Transverse colon (tissue), 4 donors: ENCODE measurements around the gene NAT16. TPM values are rescaled to one million over a fixed set of nuclear protein-coding genes. Genes with fewer than 3 reads are reported as not detected.

Experiments used
- DNase-seq: peaks from one replicate; pipeline ENCODE4 v3.0.0-alpha.2; 2019
- H3K27ac ChIP-seq, 4 donors: fragments of 200-600 bp; sonication (generic); 2 replicates each; pipeline ENCODE4 v1.5.1; 2016 to 2018; ENCODE audit warnings: inconsistent platforms in 4 of 4
- H3K27me3 ChIP-seq: fragments of 200-600 bp; sonication (generic); 2 replicates; pipeline ENCODE4 v1.5.1; 2017; ENCODE audit warnings: inconsistent platforms
- H3K36me3 ChIP-seq, 4 donors: fragments of 200-600 bp; sonication (generic); 2 replicates each; pipeline ENCODE4 v1.5.1; 2017 to 2019; ENCODE audit warnings: inconsistent platforms in 4 of 4
- H3K4me1 ChIP-seq, 4 donors: fragments of 200-600 bp; sonication (generic); 2 replicates each; pipeline ENCODE4 v1.5.1; 2017 to 2020; ENCODE audit warnings: inconsistent platforms in 4 of 4
- H3K4me3 ChIP-seq, 4 donors: fragments of 200-600 bp; sonication (generic); 1 replicate in 1 of 4; 2 replicates in 3 of 4; pipeline versions ENCODE4 v1.5.1 to v1.6.1; 2017 to 2019; ENCODE audit warnings: inconsistent platforms in 4 of 4
- H3K9me3 ChIP-seq, 2 donors: fragments of 200-600 bp; sonication (generic); 2 replicates each; pipeline ENCODE4 v1.5.1; 2017 to 2019; ENCODE audit warnings: inconsistent platforms in 2 of 2
- EP300 ChIP-seq: sonication (generic); formaldehyde crosslinking; IDR thresholded peaks from one replicate; pipeline ENCODE4 v1.6.1; 2017; ENCODE audit warnings: antibody characterized with exemption, low read depth
- POLR2A ChIP-seq: fragments of 450-650 bp; IDR thresholded peaks from one replicate; pipeline ENCODE4 v1.6.1; 2016; ENCODE audit warnings: antibody characterized with exemption, mild to moderate bottlenecking, moderate library complexity
- POLR2AphosphoS5 ChIP-seq, 3 donors: sonication (generic); formaldehyde crosslinking; IDR thresholded peaks; one replicate each; pipeline ENCODE4 v1.6.1; 2016; ENCODE audit warnings: antibody characterized with exemption in 3 of 3
- WGBS, 2 donors: methylation state at CpG; one replicate each; pipeline ENCODE4 v1.1.5; 2018; ENCODE audit warnings: low coverage in 1 of 2; 5-methylcytosine and 5-hydroxymethylcytosine counted together
- in situ Hi-C, 4 donors: fragments of 200-750 bp; cut with MboI; loops; one replicate each; pipeline versions ENCODE4 v1.15.0 to v1.15.1; 2017; ENCODE audit warnings: low sequenced_read_pairs in 3 of 4, low pct_ligation_motif_present in 1 of 4, low pct_unique_long_range_greater_than_20kb in 1 of 4
- intact Hi-C: fragments of 100-400 bp; cut with DNase I; formaldehyde crosslinking; loops from one replicate; pipeline ENCODE4 v1.15.1; 2023; ENCODE audit warnings: low total_unique reads
- total RNA-seq, 4 donors: library from RNA; depleted of rRNA; stranded (reverse); fragments of >200 nt; gene quantifications; one replicate each; pipeline ENCODE4 v1.1.0, GENCODE V29; 2016
- TF ChIP-seq, protein P1 (sequence below), 5 experiments: fragments of 200-600 bp in 3 of 5; fragments of 450-650 bp in 2 of 5; sonication (generic) in 3 of 5; IDR thresholded peaks; 1 replicate in 2 of 5; 2 replicates in 3 of 5; pipeline ENCODE4 v1.5.1; 2016 to 2017; ENCODE audit warnings: antibody characterized with exemption in 5 of 5, inconsistent platforms in 3 of 5, mild to moderate bottlenecking in 2 of 5, moderate library complexity in 1 of 5

NAT16 gene
- total RNA-seq, 4 donors from 2014 or later, result not detected

DNA sequence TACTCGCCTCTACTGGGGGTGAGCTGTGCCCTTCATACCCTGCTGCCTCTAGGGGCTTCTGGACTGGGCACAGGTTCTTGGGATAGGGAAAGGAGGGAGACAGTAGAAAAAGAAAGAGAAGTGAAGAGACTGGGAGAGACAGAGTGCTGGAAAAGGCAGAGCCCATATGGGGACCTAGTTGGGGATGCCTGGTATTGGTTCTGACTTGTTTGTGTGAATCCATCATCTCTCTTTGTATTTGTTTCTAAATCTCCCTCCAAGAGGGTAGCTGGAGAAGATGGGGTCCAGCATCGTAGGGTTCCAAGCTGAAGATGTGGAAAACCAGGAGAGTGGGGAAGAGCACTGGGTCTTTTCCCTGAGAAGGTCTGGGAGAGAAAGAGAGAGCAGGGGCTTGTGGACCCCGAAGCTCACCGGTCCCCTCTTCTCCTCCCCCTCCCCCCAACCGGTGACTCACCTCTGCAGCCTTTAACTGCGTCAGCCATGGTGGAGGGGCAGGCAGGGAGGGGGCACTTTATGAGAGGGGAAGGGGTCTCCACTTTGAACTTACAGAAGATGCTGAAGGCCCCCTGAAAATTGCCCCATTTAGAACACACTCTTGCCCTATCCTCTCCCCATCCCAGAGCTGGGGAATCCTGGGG is 11.6 kb downstream of the NAT16 start:
- DNase-seq, result no peak
- H3K4me1 ChIP-seq, result peaks cover 26 to 52% (median 46%) of the 10 kb centered on the region in 4 donors
- TF ChIP-seq EP300 (no peak), POLR2AphosphoS5 (IDR thresholded peaks at IDR 0.05) (no peak), POLR2A (no peak)
- TF ChIP-seq, protein P1, sequence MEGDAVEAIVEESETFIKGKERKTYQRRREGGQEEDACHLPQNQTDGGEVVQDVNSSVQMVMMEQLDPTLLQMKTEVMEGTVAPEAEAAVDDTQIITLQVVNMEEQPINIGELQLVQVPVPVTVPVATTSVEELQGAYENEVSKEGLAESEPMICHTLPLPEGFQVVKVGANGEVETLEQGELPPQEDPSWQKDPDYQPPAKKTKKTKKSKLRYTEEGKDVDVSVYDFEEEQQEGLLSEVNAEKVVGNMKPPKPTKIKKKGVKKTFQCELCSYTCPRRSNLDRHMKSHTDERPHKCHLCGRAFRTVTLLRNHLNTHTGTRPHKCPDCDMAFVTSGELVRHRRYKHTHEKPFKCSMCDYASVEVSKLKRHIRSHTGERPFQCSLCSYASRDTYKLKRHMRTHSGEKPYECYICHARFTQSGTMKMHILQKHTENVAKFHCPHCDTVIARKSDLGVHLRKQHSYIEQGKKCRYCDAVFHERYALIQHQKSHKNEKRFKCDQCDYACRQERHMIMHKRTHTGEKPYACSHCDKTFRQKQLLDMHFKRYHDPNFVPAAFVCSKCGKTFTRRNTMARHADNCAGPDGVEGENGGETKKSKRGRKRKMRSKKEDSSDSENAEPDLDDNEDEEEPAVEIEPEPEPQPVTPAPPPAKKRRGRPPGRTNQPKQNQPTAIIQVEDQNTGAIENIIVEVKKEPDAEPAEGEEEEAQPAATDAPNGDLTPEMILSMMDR (IDR thresholded peaks at IDR 0.05), result no peak
- no peaks in the 10 kb centered on the region for H3K9me3 ChIP-seq
- peaks cover 98% of the 10 kb centered on the region for H3K27me3 ChIP-seq
- WGBS, 2 donors, result 8% methylated on average over 6 of the region's 6 CpGs; no CpG with 5 or more reads in 1 of the 2 donors
- H3K36me3 ChIP-seq, result no peaks in the 10 kb centered on the region
- intact Hi-C loops, result no loop called here
- H3K27ac ChIP-seq, result no peak overlapping the region
- no peak overlapping the region for H3K4me3 ChIP-seq
- in situ Hi-C loops, result no loop called here

DNA sequence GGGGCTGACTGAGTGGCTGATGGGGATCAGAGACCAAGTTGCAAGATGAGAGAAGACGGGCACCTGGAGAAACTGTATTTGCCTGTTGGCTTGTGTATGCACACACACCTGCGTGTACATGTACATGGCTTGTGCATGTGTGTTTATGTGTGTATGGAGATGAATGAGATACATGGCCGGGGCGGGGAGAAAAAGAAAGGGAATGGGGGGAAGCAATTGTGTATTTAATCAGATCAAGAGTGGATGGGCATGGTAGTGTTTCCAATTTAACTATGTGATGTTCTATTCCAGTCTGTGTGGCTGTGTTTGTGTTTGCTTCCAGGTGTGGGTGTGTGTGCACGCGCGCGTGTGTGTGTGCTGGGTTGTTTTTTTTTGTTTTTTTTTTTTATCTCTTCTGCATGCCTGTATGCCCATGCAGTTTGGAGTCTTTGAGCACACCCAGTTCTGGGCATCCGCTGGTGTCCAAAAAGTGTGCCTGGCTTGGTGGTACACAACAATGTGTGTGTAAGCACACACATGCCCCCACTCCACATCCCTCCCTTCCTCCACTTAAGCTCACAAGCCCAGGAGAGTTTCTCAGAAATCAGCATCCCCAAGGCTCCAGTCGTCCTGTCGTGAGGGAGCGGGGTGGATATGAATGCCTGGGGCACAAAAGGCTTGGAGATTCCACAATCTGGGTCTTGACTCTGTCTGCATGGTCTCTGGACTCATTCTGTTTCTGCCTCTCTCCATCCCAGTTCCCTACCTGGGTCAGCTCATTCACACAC is 12.3 kb downstream of the NAT16 start:
- no peaks in the 10 kb centered on the region for H3K36me3 ChIP-seq
- H3K27me3 ChIP-seq, result peaks cover 98% of the 10 kb centered on the region
- no peak overlapping the region for H3K27ac ChIP-seq
- H3K4me1 ChIP-seq, result peaks cover 29 to 52% (median 47%) of the 10 kb centered on the region in 4 donors
- H3K4me3 ChIP-seq, result no peak overlapping the region
- intact Hi-C loops, result no loop called here
- no peaks in the 10 kb centered on the region for H3K9me3 ChIP-seq
- 4 to 9% methylated on average over 8 to 12 of the region's 12 CpGs for WGBS, 2 donors
- DNase-seq, result no peak
- in situ Hi-C loops, result no loop called here
- TF ChIP-seq EP300 (no peak), POLR2AphosphoS5 (IDR thresholded peaks at IDR 0.05) (no peak), POLR2A (no peak)
- TF ChIP-seq, protein P1 (IDR thresholded peaks at IDR 0.05), result no peak

DNA sequence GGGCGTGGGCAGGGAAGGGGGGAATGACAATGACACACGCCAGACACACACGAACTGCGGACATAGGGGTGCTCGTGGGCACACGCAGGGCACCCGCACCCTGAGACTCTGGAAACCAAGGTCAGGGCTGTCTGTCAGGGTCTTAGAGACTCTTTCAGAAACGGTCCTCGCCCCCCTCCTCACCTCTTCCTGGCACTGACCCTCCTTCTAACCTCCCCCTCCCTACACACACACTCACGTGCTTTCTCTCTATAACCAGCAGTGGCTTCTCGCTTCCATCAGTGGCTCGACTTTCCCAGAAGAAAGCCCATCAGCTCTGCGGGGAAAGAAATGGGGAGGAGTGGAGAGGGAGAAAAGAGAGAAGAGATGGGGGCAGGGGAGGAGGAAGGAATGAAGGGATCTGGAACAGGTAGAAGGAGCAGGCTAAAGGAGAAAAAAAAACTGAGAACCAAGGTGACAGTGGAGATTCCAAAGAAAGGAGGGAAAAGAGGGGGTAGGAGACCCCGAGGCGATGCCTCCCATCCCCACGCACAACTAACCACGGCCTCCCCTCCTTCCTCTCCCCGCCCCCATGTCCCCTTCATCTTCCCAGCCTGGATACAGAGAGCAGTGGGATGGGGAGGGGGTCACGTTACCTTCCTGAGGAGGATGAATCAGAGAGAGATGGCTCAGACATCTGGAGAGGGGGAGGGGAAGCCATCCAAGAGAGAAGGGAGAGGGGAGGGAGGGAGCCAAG is 13.0 kb downstream of the NAT16 start:
- H3K4me1 ChIP-seq, result peaks cover 31 to 51% (median 48%) of the 10 kb centered on the region in 4 donors
- no peak overlapping the region for H3K27ac ChIP-seq
- TF ChIP-seq POLR2A (no peak), POLR2AphosphoS5 (IDR thresholded peaks at IDR 0.05) (no peak), EP300 (no peak)
- TF ChIP-seq, protein P1 (IDR thresholded peaks at IDR 0.05), result no peak
- WGBS, 2 donors, result 5% methylated on average over 19 of the region's 19 CpGs; no CpG with 5 or more reads in 1 of the 2 donors
- H3K27me3 ChIP-seq, result peaks cover 98% of the 10 kb centered on the region
- no peaks in the 10 kb centered on the region for H3K9me3 ChIP-seq
- no peak for DNase-seq
- H3K36me3 ChIP-seq, result no peaks in the 10 kb centered on the region
- intact Hi-C loops (no loop called here), in situ Hi-C loops (no loop called here)
- H3K4me3 ChIP-seq, result no peak overlapping the region

DNA sequence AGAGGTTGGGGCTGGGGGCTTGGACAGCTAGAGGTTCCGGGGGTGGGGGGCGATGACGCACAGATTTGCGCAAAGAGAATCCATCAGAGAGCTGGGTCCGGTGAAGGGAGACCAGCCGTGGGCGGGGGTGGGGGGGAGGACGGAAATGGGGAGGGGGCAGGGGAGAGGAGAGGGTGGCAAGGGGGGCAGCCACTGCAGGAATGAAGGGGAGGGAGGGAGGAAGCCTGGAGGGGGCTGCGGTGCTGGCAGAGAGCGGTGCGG is 13.5 kb downstream of the NAT16 start:
- intact Hi-C loops, result no loop called here
- TF ChIP-seq, protein P1 (IDR thresholded peaks at IDR 0.05), result no peak
- TF ChIP-seq POLR2A (no peak), POLR2AphosphoS5 (IDR thresholded peaks at IDR 0.05) (no peak), EP300 (no peak)
- WGBS, 2 donors, result 3% methylated on average over 9 of the region's 11 CpGs; no CpG with 5 or more reads in 1 of the 2 donors
- Histone ChIP-seq H3K27me3 (peaks cover 98% of the 10 kb centered on the region), H3K4me1 (peaks cover 31 to 46% (median 44%) of the 10 kb centered on the region in 4 donors), H3K36me3 (no peaks in the 10 kb centered on the region), H3K9me3 (no peaks in the 10 kb centered on the region), H3K4me3 (no peak overlapping the region), H3K27ac (no peak overlapping the region)
- DNase-seq, result no peak
- in situ Hi-C loops, result no loop called here
